ENCODE results near the gene ZNF628.

ZNF628 gene

DNA sequence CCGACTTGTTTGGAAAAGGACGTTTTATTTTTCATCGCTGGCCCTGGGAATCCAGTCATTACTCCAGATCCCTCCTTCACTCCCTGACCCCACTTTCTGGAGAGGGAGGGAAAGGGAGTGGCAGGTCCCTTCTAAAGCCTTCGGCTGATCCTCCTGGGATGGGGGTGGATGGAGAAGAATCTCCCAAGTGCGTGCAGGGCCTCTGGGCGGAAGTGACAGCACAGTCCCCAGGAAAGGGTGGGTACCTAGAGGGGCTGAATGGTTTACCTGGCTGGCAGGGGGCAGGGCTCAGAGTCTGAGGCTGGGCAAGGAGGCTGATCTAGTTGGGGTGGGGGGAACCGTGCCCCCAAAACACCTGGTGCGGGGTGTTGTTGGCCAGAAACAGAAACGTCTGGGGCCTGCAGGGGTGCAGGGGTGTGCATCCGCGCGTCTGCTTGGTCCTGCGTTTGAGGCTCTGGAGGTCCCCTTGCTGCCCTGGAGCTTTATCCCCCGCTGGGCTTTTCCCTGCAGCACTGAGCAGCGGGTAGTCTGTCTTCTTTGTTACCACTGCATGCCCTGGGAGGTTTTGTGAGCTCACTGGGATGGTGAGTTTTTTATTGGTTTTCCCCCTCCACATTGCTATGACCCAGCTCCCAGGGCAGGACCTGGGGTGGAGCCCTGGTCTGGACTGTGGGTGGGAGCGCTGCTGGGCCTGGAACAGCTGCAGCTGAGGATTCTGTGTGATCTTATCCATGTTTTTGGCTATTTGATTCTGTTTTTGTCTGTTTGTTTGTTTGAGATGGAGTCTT lies 3.0 kb upstream of the ZNF628 start:
- TF ChIP-seq, protein P1, sequence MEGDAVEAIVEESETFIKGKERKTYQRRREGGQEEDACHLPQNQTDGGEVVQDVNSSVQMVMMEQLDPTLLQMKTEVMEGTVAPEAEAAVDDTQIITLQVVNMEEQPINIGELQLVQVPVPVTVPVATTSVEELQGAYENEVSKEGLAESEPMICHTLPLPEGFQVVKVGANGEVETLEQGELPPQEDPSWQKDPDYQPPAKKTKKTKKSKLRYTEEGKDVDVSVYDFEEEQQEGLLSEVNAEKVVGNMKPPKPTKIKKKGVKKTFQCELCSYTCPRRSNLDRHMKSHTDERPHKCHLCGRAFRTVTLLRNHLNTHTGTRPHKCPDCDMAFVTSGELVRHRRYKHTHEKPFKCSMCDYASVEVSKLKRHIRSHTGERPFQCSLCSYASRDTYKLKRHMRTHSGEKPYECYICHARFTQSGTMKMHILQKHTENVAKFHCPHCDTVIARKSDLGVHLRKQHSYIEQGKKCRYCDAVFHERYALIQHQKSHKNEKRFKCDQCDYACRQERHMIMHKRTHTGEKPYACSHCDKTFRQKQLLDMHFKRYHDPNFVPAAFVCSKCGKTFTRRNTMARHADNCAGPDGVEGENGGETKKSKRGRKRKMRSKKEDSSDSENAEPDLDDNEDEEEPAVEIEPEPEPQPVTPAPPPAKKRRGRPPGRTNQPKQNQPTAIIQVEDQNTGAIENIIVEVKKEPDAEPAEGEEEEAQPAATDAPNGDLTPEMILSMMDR (IDR thresholded peaks at IDR 0.05; ENCODE audit: low read depth, low read length, missing control alignments): no peak
- H3K4me3 ChIP-seq (ENCODE audit: low read depth, low read length): no peak overlapping the region
- no peak for DNase-seq (ENCODE audit: low read depth)

DNA sequence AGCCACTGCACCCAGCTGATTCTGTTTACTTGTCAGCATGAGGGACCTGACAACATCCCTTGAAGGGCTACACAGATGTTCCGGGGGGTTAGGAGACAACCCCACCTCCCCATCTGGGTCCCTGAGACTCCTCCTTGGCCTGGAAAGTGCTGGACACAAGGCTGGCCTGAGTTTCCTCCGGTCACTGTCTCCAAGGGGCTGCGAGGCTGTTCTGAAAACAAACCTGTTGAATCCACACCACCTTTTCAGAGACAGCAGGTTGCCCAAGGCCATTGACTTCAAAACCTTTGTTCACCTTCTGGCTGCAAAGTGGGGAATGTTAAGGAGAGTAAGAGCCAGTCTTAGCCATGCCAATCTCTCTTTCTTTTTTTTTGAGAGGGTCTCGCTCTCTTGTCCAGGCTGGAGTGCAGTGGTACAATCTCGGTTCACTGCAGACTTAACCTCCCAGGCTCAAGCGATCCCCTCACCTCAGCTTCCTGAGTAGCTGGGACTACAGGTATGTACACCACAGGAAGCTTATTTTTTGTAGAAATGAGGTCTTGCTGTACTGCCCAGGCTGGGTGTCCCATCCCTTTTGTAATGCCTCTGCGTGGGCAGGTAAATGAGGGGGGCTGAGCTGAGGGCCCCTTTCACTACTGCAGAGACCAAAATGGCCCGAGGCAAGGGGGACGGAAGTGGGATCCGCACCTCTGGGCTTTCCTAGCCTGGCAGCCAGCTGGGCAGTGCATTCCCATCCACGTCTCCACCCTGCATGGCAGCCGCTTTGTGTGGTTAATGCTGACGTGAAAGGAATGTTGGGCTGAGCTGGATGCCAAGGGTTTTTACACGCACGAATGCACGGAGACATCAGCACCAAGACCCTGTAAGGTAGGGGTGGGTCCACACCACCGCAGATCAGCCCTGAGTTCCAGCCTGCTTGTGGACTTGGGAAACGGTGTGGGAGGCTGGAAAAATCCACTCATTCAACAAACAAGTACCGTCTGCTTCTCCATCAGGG lies 1.9 kb upstream of the ZNF628 start:
- H3K4me3 ChIP-seq (ENCODE audit: low read depth, low read length): no peak overlapping the region
- no peak for DNase-seq (ENCODE audit: low read depth)
- TF ChIP-seq, protein P1 (IDR thresholded peaks at IDR 0.05; ENCODE audit: low read depth, low read length, missing control alignments): no peak

DNA sequence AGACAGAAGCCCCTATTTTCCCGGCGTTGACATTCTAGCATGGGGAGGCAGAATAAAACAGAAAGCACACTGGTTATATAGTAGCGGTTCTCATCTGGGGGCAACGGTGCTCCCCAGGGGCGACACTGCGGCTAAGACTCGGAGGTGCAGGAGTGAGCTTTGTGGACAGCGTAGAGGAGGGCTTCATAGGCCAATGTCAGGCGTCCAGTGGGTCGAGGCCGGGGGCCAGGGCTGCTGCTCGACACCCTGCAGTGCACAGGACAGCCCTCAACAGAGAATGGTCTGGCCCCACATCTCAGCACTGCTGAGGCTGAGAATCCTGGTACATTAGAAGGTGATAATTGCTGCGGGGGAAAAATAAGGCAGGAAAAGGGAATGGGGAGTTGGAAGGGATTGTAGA lies 1.5 kb downstream of the ZNF628 start:
- TF ChIP-seq, protein P1 (IDR thresholded peaks at IDR 0.05; ENCODE audit: low read depth, low read length, missing control alignments): no peak
- no peak for DNase-seq (ENCODE audit: low read depth)
- peak overlapping the region; percentile 78; the same call in 1 of the 2 replicates for H3K4me3 ChIP-seq (ENCODE audit: low read depth, low read length)

DNA sequence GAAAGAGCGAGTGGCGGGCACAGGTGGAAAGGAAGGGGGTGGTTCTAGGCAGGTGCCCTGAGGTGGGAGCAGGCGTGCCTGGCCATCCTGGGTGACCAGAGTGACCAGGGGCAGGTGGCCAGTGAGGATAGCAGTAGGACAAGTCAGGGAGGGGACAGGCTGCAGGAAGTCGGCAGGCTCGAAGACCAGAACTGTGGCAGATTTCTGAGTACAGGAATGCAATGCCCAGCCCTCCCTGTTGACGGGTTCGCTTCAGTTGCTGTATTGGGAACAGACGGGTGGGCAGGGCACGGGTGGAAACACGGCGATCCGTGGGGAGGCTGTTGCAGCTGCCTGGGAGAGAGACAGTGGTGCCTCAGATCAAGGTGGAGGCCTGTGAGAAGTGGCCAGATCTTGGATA lies 1.9 kb downstream of the ZNF628 start:
- TF ChIP-seq, protein P1 (IDR thresholded peaks at IDR 0.05; ENCODE audit: low read depth, low read length, missing control alignments): no peak
- no peak for DNase-seq (ENCODE audit: low read depth)
- no peak overlapping the region for H3K4me3 ChIP-seq (ENCODE audit: low read depth, low read length)

DNA sequence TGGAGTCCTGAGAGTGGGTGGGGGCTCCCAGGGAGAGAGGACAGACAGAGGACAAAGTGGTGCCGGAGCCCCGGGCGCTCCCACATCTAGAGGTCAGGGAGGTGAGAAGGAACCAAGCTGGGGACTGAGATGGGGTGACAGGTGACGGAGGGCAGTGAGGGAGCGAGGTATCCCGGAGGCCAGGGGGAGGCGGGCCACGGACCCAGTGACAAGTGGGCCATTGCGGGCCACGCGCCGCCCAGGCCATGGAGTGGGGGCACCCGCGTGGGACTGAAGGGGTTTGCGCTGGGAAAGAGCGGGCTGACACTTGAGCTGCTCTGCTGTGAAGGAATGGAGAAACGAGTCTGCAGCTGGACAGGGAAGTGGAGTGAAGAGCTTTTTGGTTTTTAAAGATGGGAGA lies 2.6 kb downstream of the ZNF628 start:
- TF ChIP-seq, protein P1 (IDR thresholded peaks at IDR 0.05; ENCODE audit: low read depth, low read length, missing control alignments): no peak
- H3K4me3 ChIP-seq (ENCODE audit: low read depth, low read length): no peak overlapping the region
- DNase-seq (ENCODE audit: low read depth): no peak

DNA sequence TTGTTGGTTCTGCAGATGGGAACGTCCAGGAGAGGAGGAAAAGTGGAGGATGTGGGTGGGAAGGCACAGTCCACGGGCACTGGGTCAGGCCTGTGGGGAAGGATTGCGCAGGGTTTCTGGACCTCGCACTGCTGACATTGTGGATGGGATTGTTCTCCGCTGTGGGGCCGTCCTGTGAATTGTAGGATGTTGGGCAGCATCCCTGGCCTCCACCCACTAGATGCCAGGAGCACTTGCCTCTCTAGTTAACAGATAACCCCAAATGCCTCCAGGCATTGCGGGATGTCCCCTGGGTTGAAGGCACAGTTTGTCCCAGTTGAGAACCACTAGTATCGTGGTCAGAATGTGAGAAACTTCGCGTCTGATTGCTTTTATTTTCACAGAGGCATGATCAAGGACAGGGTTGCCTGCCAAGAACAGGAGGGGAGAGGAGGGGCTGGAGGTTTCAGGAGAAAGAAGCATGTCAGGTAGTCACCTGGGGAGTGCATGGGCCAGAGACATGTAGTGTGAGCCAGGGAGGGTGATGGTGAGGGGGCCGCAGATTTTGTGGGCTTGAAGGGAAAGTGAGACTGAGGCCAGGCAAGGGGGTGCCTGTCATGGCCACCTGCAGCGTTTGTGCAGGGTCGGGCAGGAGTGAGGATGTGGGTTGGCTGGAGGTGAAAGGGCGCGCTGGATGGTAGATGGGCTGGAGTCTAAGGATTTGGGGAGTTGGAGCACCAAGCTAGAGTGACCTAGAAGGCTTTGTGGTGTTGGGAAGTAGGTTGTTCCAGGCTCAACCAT lies 3.2 kb downstream of the ZNF628 start:
- H3K4me3 ChIP-seq (ENCODE audit: low read depth, low read length): no peak overlapping the region
- DNase-seq (ENCODE audit: low read depth): no peak
- TF ChIP-seq, protein P1 (IDR thresholded peaks at IDR 0.05; ENCODE audit: low read depth, low read length, missing control alignments): no peak

All from GM12864 (cell line).